ENCODE data around the gene RPS27L.
A peak's percentile ranks its signal among the peaks of the same experiment; 100 is the strongest.

Gene RPS27L

GRCh38 chr15:63157891-63158431 lies 684 bp upstream of the RPS27L start:
- Histone ChIP-seq H3K9me3 (replicated peaks; ENCODE audit: insufficient read depth, low read length) (no peaks in the 10 kb centered on the region), H3K9ac (ENCODE audit: low read length) (peak overlapping the region; percentile 80; the same call in 1 of the 2 replicates), H3K4me2 (ENCODE audit: low read depth, low read length) (peak overlapping the region; percentile 79), H3K36me3 (replicated peaks; ENCODE audit: insufficient read depth, low read length) (no peaks in the 10 kb centered on the region; the same call in 1 of the 2 replicates), H3F3A (ENCODE audit: insufficient read depth, low read length) (peaks cover 20% of the 10 kb centered on the region), H3K9me2 (replicated peaks; ENCODE audit: insufficient read depth, low read length) (no peaks in the 10 kb centered on the region), H3K4me1 (ENCODE audit: low read length) (0 out of 2 replicates have a peak, but pooled peaks cover 5% of the 10 kb centered on the region), H3K27me3 (replicated peaks; ENCODE audit: insufficient read depth, low read length) (no peaks in the 10 kb centered on the region), H3K4me3 (ENCODE audit: low read length) (peak overlapping the region; percentile 80), H4K20me1 (ENCODE audit: insufficient read depth, low read length) (no peaks in the 10 kb centered on the region), H2AFZ (ENCODE audit: low read length) (peak overlapping the region; percentile 85), H3K79me2 (ENCODE audit: low read length) (peaks cover 17% of the 10 kb centered on the region), H3K27ac (ENCODE audit: low read length) (peak overlapping the region; percentile 82; the same call in 1 of the 2 replicates)
- no peak for TF ChIP-seq EZH2 (optimal IDR thresholded peaks at IDR 0.05; ENCODE audit: low read depth, low read length)
- TF ChIP-seq, protein P1, sequence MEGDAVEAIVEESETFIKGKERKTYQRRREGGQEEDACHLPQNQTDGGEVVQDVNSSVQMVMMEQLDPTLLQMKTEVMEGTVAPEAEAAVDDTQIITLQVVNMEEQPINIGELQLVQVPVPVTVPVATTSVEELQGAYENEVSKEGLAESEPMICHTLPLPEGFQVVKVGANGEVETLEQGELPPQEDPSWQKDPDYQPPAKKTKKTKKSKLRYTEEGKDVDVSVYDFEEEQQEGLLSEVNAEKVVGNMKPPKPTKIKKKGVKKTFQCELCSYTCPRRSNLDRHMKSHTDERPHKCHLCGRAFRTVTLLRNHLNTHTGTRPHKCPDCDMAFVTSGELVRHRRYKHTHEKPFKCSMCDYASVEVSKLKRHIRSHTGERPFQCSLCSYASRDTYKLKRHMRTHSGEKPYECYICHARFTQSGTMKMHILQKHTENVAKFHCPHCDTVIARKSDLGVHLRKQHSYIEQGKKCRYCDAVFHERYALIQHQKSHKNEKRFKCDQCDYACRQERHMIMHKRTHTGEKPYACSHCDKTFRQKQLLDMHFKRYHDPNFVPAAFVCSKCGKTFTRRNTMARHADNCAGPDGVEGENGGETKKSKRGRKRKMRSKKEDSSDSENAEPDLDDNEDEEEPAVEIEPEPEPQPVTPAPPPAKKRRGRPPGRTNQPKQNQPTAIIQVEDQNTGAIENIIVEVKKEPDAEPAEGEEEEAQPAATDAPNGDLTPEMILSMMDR (IDR thresholded peaks at IDR 0.05; ENCODE audit: low read length): no peak
- peak; percentile 59 for DNase-seq

DNA sequence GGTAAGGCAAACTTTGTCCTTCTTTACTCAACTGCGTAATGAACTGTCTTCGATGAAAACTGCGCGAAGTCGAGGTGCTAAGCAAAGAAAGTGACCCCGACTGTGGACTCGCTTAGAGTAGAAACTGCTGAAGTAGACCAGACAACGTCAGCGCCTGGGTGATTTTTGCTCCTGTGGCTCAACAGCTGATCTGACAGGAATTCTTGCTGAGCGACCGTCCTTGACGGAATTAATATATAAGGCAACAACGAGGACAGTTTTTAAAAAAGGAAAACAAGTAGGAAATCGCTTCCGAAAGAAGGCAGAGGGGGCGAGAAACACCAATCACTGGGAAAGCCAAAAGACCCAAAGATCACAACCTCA lies 541 bp downstream of the RPS27L start:
- H3K9me3 ChIP-seq (replicated peaks; ENCODE audit: insufficient read depth, low read length): no peaks in the 10 kb centered on the region
- H3K27ac ChIP-seq (ENCODE audit: low read length): peak overlapping the region; percentile 82
- no peaks in the 10 kb centered on the region; the same call in 1 of the 2 replicates for H3K36me3 ChIP-seq (replicated peaks; ENCODE audit: insufficient read depth, low read length)
- peaks cover 20% of the 10 kb centered on the region for H3F3A ChIP-seq (ENCODE audit: insufficient read depth, low read length)
- H3K9me2 ChIP-seq (replicated peaks; ENCODE audit: insufficient read depth, low read length): no peaks in the 10 kb centered on the region
- H2AFZ ChIP-seq (ENCODE audit: low read length): peak overlapping the region; percentile 85
- peaks cover 17% of the 10 kb centered on the region for H3K79me2 ChIP-seq (ENCODE audit: low read length)
- H3K4me3 ChIP-seq (ENCODE audit: low read length): peak overlapping the region; percentile 80
- no peaks in the 10 kb centered on the region for H3K27me3 ChIP-seq (replicated peaks; ENCODE audit: insufficient read depth, low read length)
- peak overlapping the region; percentile 80 for H3K9ac ChIP-seq (ENCODE audit: low read length)
- DNase-seq: peak; percentile 53
- no peak for TF ChIP-seq EZH2 (optimal IDR thresholded peaks at IDR 0.05; ENCODE audit: low read depth, low read length)
- no peak for TF ChIP-seq EZH2phosphoT487 (IDR thresholded peaks at IDR 0.05; ENCODE audit: low read length)
- TF ChIP-seq, protein P1 (IDR thresholded peaks at IDR 0.05; ENCODE audit: low read length): no peak
- 0 out of 2 replicates have a peak, but pooled peaks cover 5% of the 10 kb centered on the region for H3K4me1 ChIP-seq (ENCODE audit: low read length)
- H4K20me1 ChIP-seq (ENCODE audit: insufficient read depth, low read length): no peaks in the 10 kb centered on the region
- H3K4me2 ChIP-seq (ENCODE audit: low read depth, low read length): peak overlapping the region; percentile 79

GRCh38 chr15:63156086-63156710 lies 1.1 kb downstream of the RPS27L start:
- peaks cover 20% of the 10 kb centered on the region for H3F3A ChIP-seq (ENCODE audit: insufficient read depth, low read length)
- no peaks in the 10 kb centered on the region for H3K9me2 ChIP-seq (replicated peaks; ENCODE audit: insufficient read depth, low read length)
- TF ChIP-seq, protein P1 (IDR thresholded peaks at IDR 0.05; ENCODE audit: low read length): no peak
- TF ChIP-seq EZH2phosphoT487 (IDR thresholded peaks at IDR 0.05; ENCODE audit: low read length) (no peak), EZH2 (optimal IDR thresholded peaks at IDR 0.05; ENCODE audit: low read depth, low read length) (no peak)

More at GRCh38 chr15:63156086-63156710, 1.1 kb downstream of the RPS27L start:
- Histone ChIP-seq H4K20me1 (ENCODE audit: insufficient read depth, low read length) (no peaks in the 10 kb centered on the region), H3K4me3 (ENCODE audit: low read length) (peak overlapping the region; percentile 80), H3K9me3 (replicated peaks; ENCODE audit: insufficient read depth, low read length) (no peaks in the 10 kb centered on the region), H2AFZ (ENCODE audit: low read length) (peak overlapping the region; percentile 85), H3K9ac (ENCODE audit: low read length) (peak overlapping the region; percentile 80), H3K4me2 (ENCODE audit: low read depth, low read length) (peak overlapping the region; percentile 79), H3K27ac (ENCODE audit: low read length) (peak overlapping the region; percentile 82; the same call in 1 of the 2 replicates), H3K36me3 (replicated peaks; ENCODE audit: insufficient read depth, low read length) (peaks cover 3% of the 10 kb centered on the region; the same call in 1 of the 2 replicates), H3K4me1 (ENCODE audit: low read length) (0 out of 2 replicates have a peak, but pooled peaks cover 5% of the 10 kb centered on the region), H3K79me2 (ENCODE audit: low read length) (peaks cover 17% of the 10 kb centered on the region), H3K27me3 (replicated peaks; ENCODE audit: insufficient read depth, low read length) (no peaks in the 10 kb centered on the region)
- peak; percentile 10 for DNase-seq

All from MM.1S (cell line).